ENCODE results near the gene HSPBP1.

DNA sequence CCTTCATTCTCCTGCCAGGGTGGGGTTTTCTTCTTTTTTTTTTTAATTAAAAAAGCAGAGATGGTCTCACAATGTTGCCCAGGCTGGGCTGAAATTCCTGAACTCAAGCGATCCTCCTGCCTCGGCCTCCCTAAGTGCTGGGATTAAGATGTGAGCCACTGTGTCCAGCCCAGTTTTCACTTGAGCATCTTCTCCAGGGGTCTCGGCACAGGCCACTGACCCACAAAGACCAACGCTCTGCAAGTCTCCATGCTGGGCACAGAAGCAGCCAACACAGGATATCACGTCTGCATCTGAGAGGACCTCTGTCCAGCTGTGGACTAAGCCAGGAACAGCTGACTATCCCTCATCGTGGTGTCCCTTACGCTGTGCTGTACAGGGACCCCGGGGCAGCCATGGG is 41.9 kb downstream of the HSPBP1 start:
- TF ChIP-seq E2F1 (CRISPR knock-in tag; IDR thresholded peaks at IDR 0.05) (no peak), CREB1 (CRISPR knock-in tag; IDR thresholded peaks at IDR 0.05) (no peak), SP1 (CRISPR knock-in tag; conservative IDR thresholded peaks at IDR 0.05) (no peak), CTCF (IDR thresholded peaks at IDR 0.05) (no peak), SMAD3 (CRISPR knock-in tag; IDR thresholded peaks at IDR 0.05; ENCODE audit: borderline replicate concordance) (no peak)
- TF ChIP-seq, protein P1, sequence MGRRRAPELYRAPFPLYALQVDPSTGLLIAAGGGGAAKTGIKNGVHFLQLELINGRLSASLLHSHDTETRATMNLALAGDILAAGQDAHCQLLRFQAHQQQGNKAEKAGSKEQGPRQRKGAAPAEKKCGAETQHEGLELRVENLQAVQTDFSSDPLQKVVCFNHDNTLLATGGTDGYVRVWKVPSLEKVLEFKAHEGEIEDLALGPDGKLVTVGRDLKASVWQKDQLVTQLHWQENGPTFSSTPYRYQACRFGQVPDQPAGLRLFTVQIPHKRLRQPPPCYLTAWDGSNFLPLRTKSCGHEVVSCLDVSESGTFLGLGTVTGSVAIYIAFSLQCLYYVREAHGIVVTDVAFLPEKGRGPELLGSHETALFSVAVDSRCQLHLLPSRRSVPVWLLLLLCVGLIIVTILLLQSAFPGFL (CRISPR knock-in tag; IDR thresholded peaks at IDR 0.05; ENCODE audit: borderline replicate concordance): no peak
